HCT116 (cell line): ENCODE measurements around the gene SMYD4. TPM values are rescaled to one million over a fixed set of nuclear protein-coding genes. Genes with fewer than 3 reads are reported as not detected.

Source experiments
- ATAC-seq: fragments of 200-7000 bp; cut with Tn5 transposase; 2 replicates; pipeline ENCODE4 v1.9.1; 2020; ENCODE audit warnings: mild to moderate bottlenecking, moderate library complexity
- BruUV-seq: library from RNA; stranded (reverse); fragments of 400-500 nt; replicated peaks from 2 replicates; lab custom pipeline; 2021; lab: Mats Ljungman, UMichigan
- CTCF ChIA-PET: fragments of 300-600 bp; sonication (Branson Sonifier 250); formaldehyde crosslinking; loops from one replicate; lab custom pipeline; 2021; ENCODE audit warnings: antibody characterized with exemption; lab: Charles Lee
- POLR2A ChIA-PET: fragments of 300-600, 350-600 bp; sonication (Branson Sonifier 250); formaldehyde crosslinking; loops from one replicate; lab custom pipeline; 2021; ENCODE audit warnings: antibody characterized with exemption; lab: Charles Lee
- RAD21 ChIA-PET, 2 experiments: fragments of 300-600 bp; sonication (Branson Sonifier 250); formaldehyde crosslinking; loops; one replicate each; lab custom pipeline; 2023; ENCODE audit warnings: low total read pairs in 2 of 2; ENCODE audit not compliant: uncharacterized antibody in 2 of 2, unreplicated experiment in 2 of 2, low non-redundant PET in 1 of 2; lab: Charles Lee
- DNase-seq: peaks from one replicate; pipeline ENCODE4 v3.0.0-alpha.2; 2010; ENCODE audit warnings: low read depth, low spot score
- H2AFZ ChIP-seq: fragments of 200-600 bp; shearing (Covaris generic), sonication (generic); 2 replicates; pipeline ENCODE4 v1.6.1; 2017; ENCODE audit warnings: low read depth, mixed run types, mixed read lengths, antibody characterized with exemption, low read length; ENCODE audit not compliant: poor library complexity, severe bottlenecking
- H3K27ac ChIP-seq: 2 replicates; pipeline ENCODE4 v1.5.1; 2012; ENCODE audit warnings: low read depth, low read length
- H3K27me3 ChIP-seq: fragments of 200-600 bp; sonication (generic); 2 replicates; pipeline ENCODE4 v1.6.1; 2016; ENCODE audit warnings: mixed run types, low read length, mixed read lengths; ENCODE audit not compliant: insufficient read depth
- H3K36me3 ChIP-seq, 2 experiments: fragments of 200-500 bp in 1 of 2; fragments of 200-600 bp in 1 of 2; sonication (Bioruptor generic) in 1 of 2; sonication (generic) in 1 of 2; 2 replicates each; pipeline versions ENCODE4 v1.5.1 to v1.6.1; 2014 to 2016; ENCODE audit warnings: low read length in 2 of 2, inconsistent platforms in 1 of 2, mixed read lengths in 1 of 2, mixed run types in 1 of 2; ENCODE audit not compliant: insufficient read depth in 2 of 2, control insufficient read depth in 1 of 2
- H3K4me1 ChIP-seq, 2 experiments: fragments of 200-600 bp in 1 of 2; sonication (generic) in 1 of 2; 2 replicates each; pipeline versions ENCODE4 v1.5.1 to v1.6.1; 2012 to 2017; ENCODE audit warnings: low read length in 2 of 2, inconsistent platforms in 1 of 2, mild to moderate bottlenecking in 1 of 2, mixed read lengths in 1 of 2, mixed run types in 1 of 2, moderate library complexity in 1 of 2; ENCODE audit not compliant: insufficient read depth in 2 of 2, control insufficient read depth in 1 of 2
- H3K4me2 ChIP-seq: fragments of 200-600 bp; sonication (generic); 2 replicates; pipeline ENCODE4 v1.6.1; 2017; ENCODE audit warnings: mixed run types, low read length, mixed read lengths
- H3K4me3 ChIP-seq, 2 experiments: fragments of 200-600 bp in 1 of 2; sonication (generic) in 1 of 2; replicated peaks in 1 of 2; 2 replicates each; pipeline ENCODE4 v1.5.1; 2011 to 2016; ENCODE audit warnings: low read length in 2 of 2, control low read depth in 1 of 2, low read depth in 1 of 2, mild to moderate bottlenecking in 1 of 2, mixed read lengths in 1 of 2, mixed run types in 1 of 2
- H3K79me2 ChIP-seq: fragments of 200-600 bp; sonication (generic); 2 replicates; pipeline ENCODE4 v1.6.1; 2017; ENCODE audit warnings: mild to moderate bottlenecking, mixed run types, low read length, moderate library complexity, mixed read lengths; ENCODE audit not compliant: insufficient read depth
- H3K9ac ChIP-seq: fragments of 200-600 bp; sonication (generic); 2 replicates; pipeline ENCODE4 v1.6.1; 2016; ENCODE audit warnings: low read length, mixed read lengths
- H3K9me2 ChIP-seq: fragments of 200-600 bp; sonication (generic), shearing (Covaris generic); 2 replicates; pipeline ENCODE4 v1.6.1; 2017; ENCODE audit warnings: mixed run types, mild to moderate bottlenecking, moderate library complexity; ENCODE audit not compliant: insufficient read depth
- H3K9me3 ChIP-seq, 2 experiments: fragments of 200-500 bp in 1 of 2; fragments of 200-600 bp in 1 of 2; sonication (Bioruptor generic) in 1 of 2; sonication (generic) in 1 of 2; 2 replicates each; pipeline ENCODE4 v1.6.1; 2014 to 2017; ENCODE audit warnings: low read length in 2 of 2, mixed read lengths in 2 of 2, inconsistent platforms in 1 of 2, low read depth in 1 of 2, mild to moderate bottlenecking in 1 of 2, mixed run types in 1 of 2, moderate library complexity in 1 of 2; ENCODE audit not compliant: control insufficient read depth in 1 of 2, insufficient read depth in 1 of 2
- H4K20me1 ChIP-seq: fragments of 200-600 bp; sonication (generic), shearing (Covaris generic); 2 replicates; pipeline ENCODE4 v1.6.1; 2017; ENCODE audit warnings: mixed run types, mild to moderate bottlenecking, moderate library complexity; ENCODE audit not compliant: insufficient read depth
- CEBPB ChIP-seq: IDR thresholded peaks from 2 replicates; pipeline ENCODE4 v1.6.1; 2012; ENCODE audit warnings: low read depth
- ELF1 ChIP-seq: IDR thresholded peaks from 2 replicates; pipeline ENCODE4 v1.6.1; 2012; ENCODE audit warnings: low read depth, borderline replicate concordance
- POLR2AphosphoS5 ChIP-seq: IDR thresholded peaks from 2 replicates; pipeline ENCODE4 v1.6.1; 2011; ENCODE audit warnings: mild to moderate bottlenecking, low read depth, low read length, moderate library complexity
- RAD21 ChIP-seq: IDR thresholded peaks from 2 replicates; pipeline ENCODE4 v1.6.1; 2012; ENCODE audit warnings: low read depth, mild to moderate bottlenecking
- SP1 ChIP-seq: IDR thresholded peaks from 2 replicates; pipeline ENCODE4 v1.6.1; 2012; ENCODE audit warnings: low read depth
- YY1 ChIP-seq: IDR thresholded peaks from 2 replicates; pipeline ENCODE4 v1.6.1; 2011; ENCODE audit warnings: low read length, low read depth, moderate library complexity, mild to moderate bottlenecking; ENCODE audit not compliant: insufficient replicate concordance; ENCODE audit errors: extremely low read depth
- ZBTB33 ChIP-seq: IDR thresholded peaks from 2 replicates; pipeline ENCODE4 v1.6.1; 2011; ENCODE audit warnings: mild to moderate bottlenecking, low read length, moderate library complexity; ENCODE audit not compliant: insufficient replicate concordance; ENCODE audit errors: extremely low read depth
- ZFX ChIP-seq: fragments of 450-650 bp; IDR thresholded peaks from 2 replicates; pipeline ENCODE4 v1.6.1; 2017
- intact Hi-C: fragments of 100-400 bp; cut with micrococcal nuclease; formaldehyde crosslinking; loops from 2 replicates; pipeline ENCODE4 v1.10.0; 2022
- total RNA-seq: library from RNA; stranded (reverse); gene quantifications from one replicate; pipeline ENCODE4 v1.2.1, GENCODE V29; 2021; ENCODE audit not compliant: unreplicated experiment
- TF ChIP-seq, protein P1 (sequence below): IDR thresholded peaks from 2 replicates; pipeline ENCODE4 v1.6.1; 2012

Gene SMYD4
- total RNA-seq, 1 experiment from 2014 or later: 16.9 TPM

DNA sequence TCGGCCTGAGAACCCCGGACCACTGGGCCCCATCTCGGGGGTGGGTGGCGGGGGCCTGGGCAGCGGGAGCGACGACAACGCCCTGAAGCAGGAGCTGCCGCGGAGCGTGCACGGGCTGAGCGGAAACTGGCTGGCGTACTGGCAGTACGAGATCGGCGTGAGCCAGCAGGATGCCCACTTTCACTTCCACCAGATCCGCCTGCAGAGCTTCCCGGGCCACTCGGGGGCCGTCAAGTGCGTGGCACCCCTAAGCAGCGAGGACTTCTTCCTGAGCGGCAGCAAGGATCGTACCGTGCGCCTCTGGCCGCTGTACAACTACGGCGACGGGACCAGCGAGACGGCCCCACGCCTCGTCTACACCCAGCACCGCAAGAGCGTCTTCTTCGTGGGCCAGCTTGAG lies 95.9 kb downstream of the SMYD4 start (continued):
- TF ChIP-seq ZBTB33: no peak
- no peak for TF ChIP-seq ELF1
- no peak for TF ChIP-seq ZFX
- TF ChIP-seq POLR2AphosphoS5: no peak

DNA sequence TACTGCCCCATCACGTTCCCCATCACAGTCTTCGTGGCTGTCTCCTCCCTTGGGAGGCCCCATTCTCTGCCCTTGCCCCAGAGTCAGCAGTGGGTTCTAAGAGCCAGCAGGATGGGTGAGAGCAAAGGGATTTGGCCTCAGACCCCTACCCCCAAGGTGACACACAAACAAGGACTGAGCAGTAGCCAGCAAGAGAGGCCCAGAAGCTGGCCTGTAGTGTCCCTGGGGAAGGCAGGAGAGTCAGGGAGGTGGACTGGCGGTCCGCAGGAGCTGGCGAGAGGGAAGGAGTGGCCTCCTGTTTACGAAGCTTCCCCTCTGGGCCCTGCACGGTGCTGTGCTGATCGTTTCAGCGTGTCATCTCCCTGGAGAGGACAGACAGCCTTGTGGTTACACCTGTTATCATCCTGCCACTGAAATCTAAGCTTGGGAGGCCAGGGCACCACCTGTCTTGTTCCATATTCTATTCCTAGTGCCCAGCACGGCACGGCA lies 96.8 kb downstream of the SMYD4 start:
- POLR2A ChIA-PET: no interaction called here
- intact Hi-C loops: no loop called here
- CTCF ChIA-PET: no interaction called here
- Histone ChIP-seq H3K4me3 (no peak overlapping the region), H3K9me3 (no peaks in the 10 kb centered on the region), H4K20me1 (no peaks in the 10 kb centered on the region), H2AFZ (no peak overlapping the region), H3K27me3 (no peaks in the 10 kb centered on the region), H3K79me2 (no peaks in the 10 kb centered on the region), H3K9ac (no peak overlapping the region), H3K4me1 (peaks cover 0 to 11% of the 10 kb centered on the region in 2 experiments; a peak in 2 of 4 replicates), H3K9me2 (no peaks in the 10 kb centered on the region), H3K36me3 (no peaks in the 10 kb centered on the region), H3K27ac (no peak overlapping the region), H3K4me2 (no peak overlapping the region)
- no peak for ATAC-seq
- TF ChIP-seq SP1 (no peak), ZFX (no peak), POLR2AphosphoS5 (no peak), CEBPB (no peak), YY1 (no peak), RAD21 (no peak)
- TF ChIP-seq, protein P1, sequence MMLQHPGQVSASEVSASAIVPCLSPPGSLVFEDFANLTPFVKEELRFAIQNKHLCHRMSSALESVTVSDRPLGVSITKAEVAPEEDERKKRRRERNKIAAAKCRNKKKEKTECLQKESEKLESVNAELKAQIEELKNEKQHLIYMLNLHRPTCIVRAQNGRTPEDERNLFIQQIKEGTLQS: no peak
- no TSS peak for BruUV-seq
- no peak for DNase-seq
- RAD21 ChIA-PET: no interaction called here
